ENCODE data around the gene CEP41. TPM values are rescaled to one million over a fixed set of nuclear protein-coding genes. Genes with fewer than 3 reads are reported as not detected.

CEP41 gene
- total and polyA plus RNA-seq, 7 donors, result 1.2 to 11.9 (median 7.2) TPM

DNA sequence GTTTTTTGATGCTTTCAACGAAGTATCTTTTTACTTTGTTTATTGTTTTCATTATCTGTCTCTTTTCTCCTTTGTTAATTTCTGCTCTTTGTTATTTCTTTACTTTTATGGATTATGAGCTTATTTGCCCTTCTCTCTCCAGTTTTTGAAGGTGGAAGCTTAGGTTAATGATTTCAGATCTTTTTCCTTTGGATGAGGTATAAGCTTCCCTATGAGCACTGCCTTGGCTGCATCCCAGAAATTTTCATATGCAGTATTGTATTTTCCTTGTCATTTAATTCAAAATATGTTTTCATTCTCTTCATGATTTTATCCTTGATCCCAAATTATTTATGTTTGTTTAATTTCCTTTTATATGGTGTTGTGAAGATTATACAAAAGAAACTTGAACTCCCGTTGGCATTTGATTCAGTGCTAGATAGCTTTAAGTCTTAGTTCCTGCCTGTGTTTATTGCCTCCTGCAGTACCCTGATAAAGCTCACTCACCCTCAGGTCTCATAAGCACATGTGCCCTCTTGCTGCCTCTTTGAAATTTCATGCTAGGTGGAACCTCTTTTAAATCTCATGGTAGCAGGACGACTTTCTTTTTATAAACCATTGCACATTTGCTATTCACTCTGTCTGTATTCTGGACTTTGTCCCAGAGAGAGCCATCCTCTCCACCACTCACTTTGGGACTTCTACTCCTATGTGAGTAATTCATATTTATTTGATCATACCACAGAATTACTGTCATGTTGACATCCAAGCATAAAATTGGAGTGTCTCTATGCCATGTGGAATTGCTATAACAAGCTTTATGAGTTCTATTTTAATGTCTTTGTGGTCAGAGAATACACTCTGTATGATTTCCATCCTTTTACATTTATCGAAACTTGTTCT lies 23.0 kb upstream of the CEP41 start:
- TF ChIP-seq POLR2A (IDR thresholded peaks at IDR 0.05) (no peak), POLR2AphosphoS5 (IDR thresholded peaks at IDR 0.05) (no peak), EP300 (IDR thresholded peaks at IDR 0.05) (no peak)
- TF ChIP-seq, protein P1, sequence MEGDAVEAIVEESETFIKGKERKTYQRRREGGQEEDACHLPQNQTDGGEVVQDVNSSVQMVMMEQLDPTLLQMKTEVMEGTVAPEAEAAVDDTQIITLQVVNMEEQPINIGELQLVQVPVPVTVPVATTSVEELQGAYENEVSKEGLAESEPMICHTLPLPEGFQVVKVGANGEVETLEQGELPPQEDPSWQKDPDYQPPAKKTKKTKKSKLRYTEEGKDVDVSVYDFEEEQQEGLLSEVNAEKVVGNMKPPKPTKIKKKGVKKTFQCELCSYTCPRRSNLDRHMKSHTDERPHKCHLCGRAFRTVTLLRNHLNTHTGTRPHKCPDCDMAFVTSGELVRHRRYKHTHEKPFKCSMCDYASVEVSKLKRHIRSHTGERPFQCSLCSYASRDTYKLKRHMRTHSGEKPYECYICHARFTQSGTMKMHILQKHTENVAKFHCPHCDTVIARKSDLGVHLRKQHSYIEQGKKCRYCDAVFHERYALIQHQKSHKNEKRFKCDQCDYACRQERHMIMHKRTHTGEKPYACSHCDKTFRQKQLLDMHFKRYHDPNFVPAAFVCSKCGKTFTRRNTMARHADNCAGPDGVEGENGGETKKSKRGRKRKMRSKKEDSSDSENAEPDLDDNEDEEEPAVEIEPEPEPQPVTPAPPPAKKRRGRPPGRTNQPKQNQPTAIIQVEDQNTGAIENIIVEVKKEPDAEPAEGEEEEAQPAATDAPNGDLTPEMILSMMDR (IDR thresholded peaks at IDR 0.05), result no peak
- intact Hi-C loops (cut with DNase I), result no loop called here
- no peaks in the 10 kb centered on the region for H3K27me3 ChIP-seq
- no peak for DNase-seq
- no peak overlapping the region for H3K27ac ChIP-seq
- no peaks in the 10 kb centered on the region for H3K36me3 ChIP-seq
- WGBS, 2 donors, result 21 to 44% methylated on average over 4 of the region's 4 CpGs
- no peaks in the 10 kb centered on the region for H3K4me1 ChIP-seq
- no peak overlapping the region for H3K4me3 ChIP-seq
- peaks cover 4 to 6% (median 5%) of the 10 kb centered on the region in 4 donors for H3K9me3 ChIP-seq

- WGBS, 2 donors, result 76 to 83% methylated on average over 2 of the region's 2 CpGs
- Histone ChIP-seq H3K27me3 (no peaks in the 10 kb centered on the region), H3K27ac (no peak overlapping the region), H3K4me1 (no peaks in the 10 kb centered on the region), H3K36me3 (no peaks in the 10 kb centered on the region), H3K9me3 (peaks cover 4 to 6% (median 5%) of the 10 kb centered on the region in 4 donors), H3K4me3 (no peak overlapping the region)
- intact Hi-C loops (cut with DNase I), result no loop called here
- no peak for DNase-seq
- no peak for TF ChIP-seq EP300 (IDR thresholded peaks at IDR 0.05)
- no peak for TF ChIP-seq POLR2AphosphoS5 (IDR thresholded peaks at IDR 0.05)
- TF ChIP-seq, protein P1 (IDR thresholded peaks at IDR 0.05), result no peak
- no peak for TF ChIP-seq POLR2A (IDR thresholded peaks at IDR 0.05)
These were observed 20.5 kb upstream of the CEP41 start for GRCh38 chr7:130461272-130461671.

DNA sequence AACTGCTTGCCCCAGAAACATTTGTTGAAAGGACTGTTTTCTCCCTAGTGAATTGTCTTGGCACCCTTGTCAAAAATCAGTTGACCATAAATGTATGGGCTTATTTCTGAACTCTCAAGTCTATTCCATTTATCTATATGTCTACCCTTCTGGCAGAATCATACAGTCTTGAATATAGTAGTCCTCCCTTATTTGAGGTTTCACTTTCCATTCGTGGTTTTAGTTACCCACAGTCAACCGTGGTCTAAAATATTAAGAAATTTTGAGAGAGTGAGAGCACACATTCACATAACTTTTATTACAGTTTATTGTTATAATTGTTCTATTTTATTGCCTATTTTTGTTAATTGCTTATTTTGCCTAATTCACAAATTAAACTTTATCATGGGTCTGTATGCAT lies 17.4 kb upstream of the CEP41 start:
- peaks cover 4 to 6% (median 5%) of the 10 kb centered on the region in 4 donors for H3K9me3 ChIP-seq
- no peak for DNase-seq
- no peaks in the 10 kb centered on the region for H3K27me3 ChIP-seq
- no peak overlapping the region for H3K4me3 ChIP-seq
- no peak for TF ChIP-seq POLR2AphosphoS5 (IDR thresholded peaks at IDR 0.05)
- no peak for TF ChIP-seq POLR2A (IDR thresholded peaks at IDR 0.05)
- TF ChIP-seq, protein P1 (IDR thresholded peaks at IDR 0.05), result no peak
- H3K4me1 ChIP-seq, result no peaks in the 10 kb centered on the region
- intact Hi-C loops (cut with DNase I), result no loop called here
- H3K36me3 ChIP-seq, result no peaks in the 10 kb centered on the region
- no peak overlapping the region for H3K27ac ChIP-seq
- 43 to 67% methylated on average over 2 of the region's 2 CpGs for WGBS, 2 donors

DNA sequence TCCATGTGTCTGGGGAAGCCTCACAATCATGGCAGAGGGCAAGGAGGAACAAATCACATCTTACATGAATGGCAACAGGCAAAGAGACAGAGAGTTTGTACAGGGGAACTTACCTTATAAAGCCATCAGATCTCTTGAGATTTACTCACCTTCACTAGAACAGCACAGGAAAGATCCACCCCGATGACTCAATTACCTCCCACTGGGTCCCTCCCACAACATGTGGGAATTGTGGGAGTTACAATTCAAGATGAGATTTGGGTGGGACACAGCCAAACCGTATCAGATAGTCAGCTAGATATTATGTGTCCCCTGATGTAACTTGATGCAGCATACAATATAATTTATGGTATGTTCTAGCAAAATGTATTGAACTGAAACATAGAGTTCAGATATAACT lies 14.1 kb upstream of the CEP41 start:
- intact Hi-C loops (cut with DNase I), result no loop called here

More for the DNA sequence above, 14.1 kb upstream of the CEP41 start:
- H3K27me3 ChIP-seq, result no peaks in the 10 kb centered on the region
- H3K27ac ChIP-seq, result no peak overlapping the region
- 78 to 81% methylated on average over 2 of the region's 2 CpGs for WGBS, 2 donors
- no peak for TF ChIP-seq POLR2A (IDR thresholded peaks at IDR 0.05)
- TF ChIP-seq, protein P1 (IDR thresholded peaks at IDR 0.05), result no peak
- no peak for TF ChIP-seq EP300 (IDR thresholded peaks at IDR 0.05)
- DNase-seq, result no peak
- peaks cover 4 to 6% (median 5%) of the 10 kb centered on the region in 4 donors for H3K9me3 ChIP-seq
- no peaks in the 10 kb centered on the region for H3K4me1 ChIP-seq
- H3K36me3 ChIP-seq, result no peaks in the 10 kb centered on the region
- no peak overlapping the region for H3K4me3 ChIP-seq

All from sigmoid colon (tissue), 7 donors.